Neural progenitor cell (in vitro differentiated cells): ENCODE results near the gene GMDS. TPM values are rescaled to one million over a fixed set of nuclear protein-coding genes. Genes with fewer than 3 reads are reported as not detected.

Experiments used
- DNase-seq: peaks from one replicate; pipeline ENCODE4 v3.0.0-alpha.2; 2016; ENCODE audit warnings: low spot score
- H2AFZ ChIP-seq: fragments of 200-600 bp; sonication (generic); replicated peaks from 2 replicates; pipeline ENCODE4 v1.6.1; 2016; ENCODE audit warnings: antibody characterized with exemption
- H3F3A ChIP-seq: fragments of 200-600 bp; sonication (generic); 2 replicates; pipeline ENCODE4 v1.6.1; 2016; ENCODE audit warnings: antibody characterized with exemption, low read depth
- H3K27ac ChIP-seq: fragments of 200-600 bp; sonication (generic); 2 replicates; pipeline ENCODE4 v1.5.1; 2016; ENCODE audit warnings: mild to moderate bottlenecking
- H3K27me3 ChIP-seq: fragments of 200-600 bp; sonication (generic); 2 replicates; pipeline ENCODE4 v1.6.1; 2016; ENCODE audit warnings: mild to moderate bottlenecking, moderate library complexity
- H3K36me3 ChIP-seq: fragments of 200-600 bp; sonication (generic); 2 replicates; pipeline ENCODE4 v1.5.1; 2016
- H3K4me1 ChIP-seq: fragments of 200-600 bp; sonication (generic); 2 replicates; pipeline ENCODE4 v1.6.1; 2016; ENCODE audit warnings: mixed run types
- H3K4me2 ChIP-seq: fragments of 200-600 bp; sonication (generic); 2 replicates; pipeline ENCODE4 v1.6.1; 2016
- H3K4me3 ChIP-seq: fragments of 200-600 bp; sonication (generic); 2 replicates; pipeline ENCODE4 v1.5.1; 2016
- H3K79me2 ChIP-seq: fragments of 200-600 bp; sonication (generic); 2 replicates; pipeline ENCODE4 v1.6.1; 2016; ENCODE audit warnings: low read depth
- H3K9ac ChIP-seq: fragments of 200-600 bp; sonication (generic); 2 replicates; pipeline ENCODE4 v1.6.1; 2016
- H3K9me3 ChIP-seq: fragments of 200-600 bp; sonication (generic); 2 replicates; pipeline ENCODE4 v1.5.1; 2016; ENCODE audit warnings: low read depth
- H4K20me1 ChIP-seq: fragments of 200-600 bp; sonication (generic); 2 replicates; pipeline ENCODE4 v1.6.1; 2016; ENCODE audit warnings: low read depth
- H3K27ac Mint-ChIP-seq: 3 replicates; pipeline ENCODE4 v1.8.0; 2021; ENCODE audit warnings: mixed read lengths
- H3K27me3 Mint-ChIP-seq: 2 replicates; pipeline ENCODE4 v1.8.0; 2022; ENCODE audit warnings: low read depth, mild to moderate bottlenecking, inconsistent platforms, moderate library complexity, mixed read lengths; ENCODE audit not compliant: insufficient read depth
- H3K36me3 Mint-ChIP-seq: 3 replicates; pipeline ENCODE4 v1.8.0; 2021; ENCODE audit warnings: mixed read lengths
- H3K4me1 Mint-ChIP-seq: 3 replicates; pipeline ENCODE4 v1.8.0; 2021; ENCODE audit warnings: mixed read lengths
- H3K4me3 Mint-ChIP-seq: 3 replicates; pipeline ENCODE4 v1.8.0; 2021; ENCODE audit warnings: mild to moderate bottlenecking, moderate library complexity, mixed read lengths
- H3K9me3 Mint-ChIP-seq: 3 replicates; pipeline ENCODE4 v1.8.0; 2020; ENCODE audit warnings: mixed read lengths
- CTCF ChIP-seq: fragments of 200-600 bp; sonication (generic); IDR thresholded peaks from 2 replicates; pipeline ENCODE4 v1.5.1; 2017; ENCODE audit warnings: antibody characterized with exemption, mild to moderate bottlenecking
- EZH2 ChIP-seq: fragments of 200-600 bp; sonication (generic); IDR thresholded peaks from 2 replicates; pipeline ENCODE4 v1.6.1; 2017; ENCODE audit warnings: antibody characterized with exemption, mild to moderate bottlenecking, moderate library complexity
- EZH2phosphoT487 ChIP-seq: fragments of 200-600 bp; sonication (generic); IDR thresholded peaks from 2 replicates; pipeline ENCODE4 v1.6.1; 2017; ENCODE audit warnings: antibody characterized with exemption
- total RNA-seq: library from RNA; depleted of rRNA; stranded (reverse); fragments of >200 nt; gene quantifications from 2 replicates; pipeline ENCODE4 v1.2.3, GENCODE V29; 2015; ENCODE audit warnings: low replicate concordance

The GMDS gene
- total RNA-seq, 1 donor from 2014 or later, result 22.6 TPM

- H3K9me3 Mint-ChIP-seq, result no peaks in the 10 kb centered on the region
- Histone ChIP-seq H3K36me3 (no peaks in the 10 kb centered on the region), H3K27ac (no peak overlapping the region), H4K20me1 (no peaks in the 10 kb centered on the region), H3K27me3 (peaks cover 17% of the 10 kb centered on the region), H3K79me2 (peaks cover 14% of the 10 kb centered on the region), H3K4me1 (peaks cover 6% of the 10 kb centered on the region), H3K9me3 (no peaks in the 10 kb centered on the region), H3K4me2 (no peak overlapping the region), H3K9ac (no peak overlapping the region), H3K4me3 (no peak overlapping the region), H2AFZ (no peak overlapping the region), H3F3A (peaks cover 4% of the 10 kb centered on the region)
- H3K27ac Mint-ChIP-seq, result no peak overlapping the region
- no peaks in the 10 kb centered on the region for H3K36me3 Mint-ChIP-seq
- no peak overlapping the region for H3K4me3 Mint-ChIP-seq
- H3K4me1 Mint-ChIP-seq, result peaks cover 15% of the 10 kb centered on the region
- DNase-seq, result no peak
- peaks cover 14% of the 10 kb centered on the region for H3K27me3 Mint-ChIP-seq
- TF ChIP-seq EZH2 (no peak), CTCF (no peak), EZH2phosphoT487 (no peak)
These were observed 3.1 kb downstream of the GMDS start for GRCh38 chr6:2242311-2242710.

GRCh38 chr6:2240961-2241360 lies 4.4 kb downstream of the GMDS start:
- H3K4me1 Mint-ChIP-seq, result peaks cover 6% of the 10 kb centered on the region
- no peak overlapping the region for H2AFZ ChIP-seq
- H3K4me1 ChIP-seq, result peaks cover 6% of the 10 kb centered on the region
- no peak overlapping the region for H3K4me3 Mint-ChIP-seq
- H3K9me3 ChIP-seq, result no peaks in the 10 kb centered on the region
- no peaks in the 10 kb centered on the region for H3K9me3 Mint-ChIP-seq
- no peak overlapping the region for H3K4me2 ChIP-seq
- H3K79me2 ChIP-seq, result peaks cover 14% of the 10 kb centered on the region
- no peak overlapping the region for H3K9ac ChIP-seq
- H3K36me3 ChIP-seq, result no peaks in the 10 kb centered on the region
- H4K20me1 ChIP-seq, result no peaks in the 10 kb centered on the region
- H3K27ac ChIP-seq, result no peak overlapping the region
- H3K27ac Mint-ChIP-seq, result no peak overlapping the region
- H3K4me3 ChIP-seq, result no peak overlapping the region
- peaks cover 13% of the 10 kb centered on the region for H3K27me3 ChIP-seq
- no peak for TF ChIP-seq EZH2phosphoT487
- TF ChIP-seq EZH2, result no peak
- no peak for TF ChIP-seq CTCF
- peaks cover 4% of the 10 kb centered on the region for H3F3A ChIP-seq
- peaks cover 10% of the 10 kb centered on the region for H3K27me3 Mint-ChIP-seq
- DNase-seq, result no peak
- no peaks in the 10 kb centered on the region for H3K36me3 Mint-ChIP-seq

GRCh38 chr6:2237001-2237400 lies 8.4 kb downstream of the GMDS start:
- DNase-seq, result no peak
- Histone ChIP-seq H3K9me3 (no peaks in the 10 kb centered on the region), H3K27ac (no peak overlapping the region), H3K79me2 (no peaks in the 10 kb centered on the region), H3K4me3 (no peak overlapping the region), H3F3A (no peaks in the 10 kb centered on the region), H4K20me1 (no peaks in the 10 kb centered on the region), H3K4me1 (no peaks in the 10 kb centered on the region), H3K4me2 (no peak overlapping the region), H3K36me3 (no peaks in the 10 kb centered on the region), H2AFZ (no peak overlapping the region), H3K27me3 (no peaks in the 10 kb centered on the region), H3K9ac (no peak overlapping the region)
- no peaks in the 10 kb centered on the region for H3K9me3 Mint-ChIP-seq
- no peak for TF ChIP-seq EZH2phosphoT487
- no peak for TF ChIP-seq EZH2
- TF ChIP-seq CTCF, result no peak
- H3K36me3 Mint-ChIP-seq, result no peaks in the 10 kb centered on the region
- no peak overlapping the region for H3K4me3 Mint-ChIP-seq
- H3K27me3 Mint-ChIP-seq, result no peaks in the 10 kb centered on the region
- no peaks in the 10 kb centered on the region for H3K4me1 Mint-ChIP-seq
- no peak overlapping the region for H3K27ac Mint-ChIP-seq
